MM.1S (cell line): ENCODE data around the gene PROX1.

Experiments used
- EZH2 ChIP-seq: fragments of 300-600 bp; sonication (generic); optimal IDR thresholded peaks from 2 replicates; pipeline ENCODE3; 2017; ENCODE audit warnings: low read depth, mild to moderate bottlenecking, antibody characterized with exemption, low read length, mixed read lengths
- EZH2phosphoT487 ChIP-seq: fragments of 300-600 bp; sonication (generic); IDR thresholded peaks from 2 replicates; pipeline ENCODE4 v1.6.1; 2018; ENCODE audit warnings: antibody characterized with exemption, low read length
- TF ChIP-seq, protein P1 (sequence below): fragments of 300-600 bp; sonication (generic); IDR thresholded peaks from 2 replicates; pipeline ENCODE4 v1.5.1; 2016; ENCODE audit warnings: antibody characterized with exemption, low read length, mixed read lengths

DNA sequence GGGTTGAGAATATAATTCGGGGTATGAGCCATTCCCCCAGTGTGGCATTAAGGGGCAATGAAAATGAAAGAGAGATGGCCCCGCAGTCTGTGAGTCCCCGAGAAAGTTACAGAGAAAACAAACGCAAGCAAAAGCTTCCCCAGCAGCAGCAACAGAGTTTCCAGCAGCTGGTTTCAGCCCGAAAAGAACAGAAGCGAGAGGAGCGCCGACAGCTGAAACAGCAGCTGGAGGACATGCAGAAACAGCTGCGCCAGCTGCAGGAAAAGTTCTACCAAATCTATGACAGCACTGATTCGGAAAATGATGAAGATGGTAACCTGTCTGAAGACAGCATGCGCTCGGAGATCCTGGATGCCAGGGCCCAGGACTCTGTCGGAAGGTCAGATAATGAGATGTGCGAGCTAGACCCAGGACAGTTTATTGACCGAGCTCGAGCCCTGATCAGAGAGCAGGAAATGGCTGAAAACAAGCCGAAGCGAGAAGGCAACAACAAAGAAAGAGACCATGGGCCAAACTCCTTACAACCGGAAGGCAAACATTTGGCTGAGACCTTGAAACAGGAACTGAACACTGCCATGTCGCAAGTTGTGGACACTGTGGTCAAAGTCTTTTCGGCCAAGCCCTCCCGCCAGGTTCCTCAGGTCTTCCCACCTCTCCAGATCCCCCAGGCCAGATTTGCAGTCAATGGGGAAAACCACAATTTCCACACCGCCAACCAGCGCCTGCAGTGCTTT is 9.4 kb downstream of the PROX1 start:
- TF ChIP-seq, protein P1, sequence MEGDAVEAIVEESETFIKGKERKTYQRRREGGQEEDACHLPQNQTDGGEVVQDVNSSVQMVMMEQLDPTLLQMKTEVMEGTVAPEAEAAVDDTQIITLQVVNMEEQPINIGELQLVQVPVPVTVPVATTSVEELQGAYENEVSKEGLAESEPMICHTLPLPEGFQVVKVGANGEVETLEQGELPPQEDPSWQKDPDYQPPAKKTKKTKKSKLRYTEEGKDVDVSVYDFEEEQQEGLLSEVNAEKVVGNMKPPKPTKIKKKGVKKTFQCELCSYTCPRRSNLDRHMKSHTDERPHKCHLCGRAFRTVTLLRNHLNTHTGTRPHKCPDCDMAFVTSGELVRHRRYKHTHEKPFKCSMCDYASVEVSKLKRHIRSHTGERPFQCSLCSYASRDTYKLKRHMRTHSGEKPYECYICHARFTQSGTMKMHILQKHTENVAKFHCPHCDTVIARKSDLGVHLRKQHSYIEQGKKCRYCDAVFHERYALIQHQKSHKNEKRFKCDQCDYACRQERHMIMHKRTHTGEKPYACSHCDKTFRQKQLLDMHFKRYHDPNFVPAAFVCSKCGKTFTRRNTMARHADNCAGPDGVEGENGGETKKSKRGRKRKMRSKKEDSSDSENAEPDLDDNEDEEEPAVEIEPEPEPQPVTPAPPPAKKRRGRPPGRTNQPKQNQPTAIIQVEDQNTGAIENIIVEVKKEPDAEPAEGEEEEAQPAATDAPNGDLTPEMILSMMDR, result no peak
- no peak for TF ChIP-seq EZH2phosphoT487
- no peak for TF ChIP-seq EZH2
